ENCODE results near the gene MVP. TPM values are rescaled to one million over a fixed set of nuclear protein-coding genes. Genes with fewer than 3 reads are reported as not detected.
"Not testable (repeated sequence)": the region's sequence is repeated elsewhere in the genome, so short reads cannot be mapped to it uniquely, and the experiment has no call there.

The MVP gene
- total and polyA plus RNA-seq, 8 donors = 12.5 to 280 (median 19.7) TPM

GRCh38 chr16:29883987-29884386 is 63.7 kb downstream of the MVP start:
- Histone ChIP-seq H3K4me3 (no peak overlapping the region), H3K27me3 (peaks cover 0 to 20% of the 10 kb centered on the region in 2 donors), H3K4me1 (no peaks in the 10 kb centered on the region), H3K36me3 (no peaks in the 10 kb centered on the region), H3K27ac (no peak overlapping the region), H3K9me3 (no peaks in the 10 kb centered on the region)
- no peak for DNase-seq
- intact Hi-C loops (cut with DNase I) = no loop called here
- no peak for ATAC-seq
- TF ChIP-seq CTCF (IDR thresholded peaks at IDR 0.05) = no peak

GRCh38 chr16:29889372-29889771 is 69.1 kb downstream of the MVP start:
- H3K4me1 ChIP-seq; H3K9me3 ChIP-seq; H3K27ac ChIP-seq; DNase-seq; ATAC-seq; intact Hi-C loops (cut with DNase I); H3K27me3 ChIP-seq; H3K4me3 ChIP-seq; H3K36me3 ChIP-seq: not testable (repeated sequence)

- no peak overlapping the region for H3K27ac ChIP-seq
- ATAC-seq (peak; percentile 83), DNase-seq (no peak)
- no peaks in the 10 kb centered on the region for H3K9me3 ChIP-seq
- no peak for TF ChIP-seq CTCF (IDR thresholded peaks at IDR 0.05)
- no peaks in the 10 kb centered on the region for H3K36me3 ChIP-seq
- intact Hi-C loops (cut with DNase I) = no loop called here
- peaks cover 0 to 6% of the 10 kb centered on the region in 2 donors for H3K4me1 ChIP-seq
- H3K4me3 ChIP-seq = no peak overlapping the region
- peaks cover 0 to 14% of the 10 kb centered on the region in 2 donors for H3K27me3 ChIP-seq
These were observed 71.5 kb downstream of the MVP start for GRCh38 chr16:29891525-29892457.

- Histone ChIP-seq H3K4me1 (peaks cover 0 to 6% of the 10 kb centered on the region in 2 donors), H3K27me3 (peaks cover 0 to 20% of the 10 kb centered on the region in 2 donors), H3K36me3 (no peaks in the 10 kb centered on the region), H3K27ac (no peak overlapping the region), H3K9me3 (no peaks in the 10 kb centered on the region), H3K4me3 (no peak overlapping the region)
- no peak for ATAC-seq
- intact Hi-C loops (cut with DNase I) = no loop called here
- no peak for DNase-seq
- no peak for TF ChIP-seq CTCF (IDR thresholded peaks at IDR 0.05)
These were observed 72.2 kb downstream of the MVP start for GRCh38 chr16:29892458-29892813.

- DNase-seq = no peak
- intact Hi-C loops (cut with DNase I) = no loop called here
These were observed 73.3 kb downstream of the MVP start for GRCh38 chr16:29893553-29893952.

More at GRCh38 chr16:29893553-29893952, 73.3 kb downstream of the MVP start:
- H3K4me3 ChIP-seq = no peak overlapping the region
- no peaks in the 10 kb centered on the region for H3K36me3 ChIP-seq
- peaks cover 0 to 31% of the 10 kb centered on the region in 2 donors for H3K27me3 ChIP-seq
- TF ChIP-seq CTCF (IDR thresholded peaks at IDR 0.05) = no peak
- H3K9me3 ChIP-seq = no peaks in the 10 kb centered on the region
- no peak for ATAC-seq
- peaks cover 0 to 6% of the 10 kb centered on the region in 2 donors for H3K4me1 ChIP-seq
- H3K27ac ChIP-seq = no peak overlapping the region
